ENCODE measurements around the gene PCDHGA7. TPM values are rescaled to one million over a fixed set of nuclear protein-coding genes. Genes with fewer than 3 reads are reported as not detected.
"Not testable (repeated sequence)": the region's sequence is repeated elsewhere in the genome, so short reads cannot be mapped to it uniquely, and the experiment has no call there.

Gene PCDHGA7
- total RNA-seq, 1 donor = 8.4 TPM

GRCh38 chr5:141345327-141345726, 37.2 kb upstream of the PCDHGA7 start:
- no peak for TF ChIP-seq CTCF (IDR thresholded peaks at IDR 0.05; ENCODE audit: insufficient read depth, low read length)
- no peak for DNase-seq (ENCODE audit: low read depth)
- no peak overlapping the region for H3K4me3 ChIP-seq (ENCODE audit: low read depth, low read length)

- not testable (repeated sequence) for DNase-seq (ENCODE audit: low read depth); H3K4me3 ChIP-seq (ENCODE audit: low read depth, low read length)
Measured at GRCh38 chr5:141346017-141346416, 36.5 kb upstream of the PCDHGA7 start.

- H3K4me3 ChIP-seq (ENCODE audit: low read depth, low read length) = peak within 1 kb of the TSS; percentile 58
- peak; percentile 67 for DNase-seq (ENCODE audit: low read depth)
- TF ChIP-seq CTCF (IDR thresholded peaks at IDR 0.05; ENCODE audit: insufficient read depth, low read length) = peak; percentile 69
Measured at GRCh38 chr5:141349917-141350619, 32.5 kb upstream of the PCDHGA7 start, which contains the start of gene PCDHGB1. PCDHGB1 (plus strand) TSS chr5:141350099; CDS start chr5:141350261, 162 bp downstream.

GRCh38 chr5:141351591-141351990, 31.0 kb upstream of the PCDHGA7 start:
- no peak for DNase-seq (ENCODE audit: low read depth)
- no peak overlapping the region for H3K4me3 ChIP-seq (ENCODE audit: low read depth, low read length)
- TF ChIP-seq CTCF (IDR thresholded peaks at IDR 0.05; ENCODE audit: insufficient read depth, low read length) = no peak

GRCh38 chr5:141354900-141355469, 27.6 kb upstream of the PCDHGA7 start, which contains the start of gene PCDHGA4:
PCDHGA4 (plus strand) TSS chr5:141355021; CDS start chr5:141355108, 87 bp downstream.
- peak; percentile 53 for DNase-seq (ENCODE audit: low read depth)
- peak; percentile 52 for TF ChIP-seq CTCF (IDR thresholded peaks at IDR 0.05; ENCODE audit: insufficient read depth, low read length)
- peak within 1 kb of the TSS; percentile 46 for H3K4me3 ChIP-seq (ENCODE audit: low read depth, low read length)

- no peak overlapping the region for H3K4me3 ChIP-seq (ENCODE audit: low read depth, low read length)
- DNase-seq (ENCODE audit: low read depth) = no peak
- TF ChIP-seq CTCF (IDR thresholded peaks at IDR 0.05; ENCODE audit: insufficient read depth, low read length) = no peak
Measured at GRCh38 chr5:141355641-141356040, 26.9 kb upstream of the PCDHGA7 start.

GRCh38 chr5:141356133-141356532, 26.4 kb upstream of the PCDHGA7 start:
- no peak for TF ChIP-seq CTCF (IDR thresholded peaks at IDR 0.05; ENCODE audit: insufficient read depth, low read length)
- DNase-seq (ENCODE audit: low read depth) = no peak
- H3K4me3 ChIP-seq (ENCODE audit: low read depth, low read length) = no peak overlapping the region

All from fibroblast of the aortic adventitia (primary cell).